Liver (tissue), 3 donors: ENCODE results near the gene GUCD1.

ENCODE experiments used
- JUND ChIP-seq, 2 donors: IDR thresholded peaks; 2 replicates each; pipeline ENCODE4 v1.6.1; 2016; ENCODE audit warnings: antibody characterized with exemption in 2 of 2
- RAD21 ChIP-seq, 2 donors: IDR thresholded peaks; 2 replicates each; pipeline ENCODE4 v1.6.1; 2016; ENCODE audit warnings: antibody characterized with exemption in 2 of 2, mild to moderate bottlenecking in 2 of 2
- YY1 ChIP-seq: IDR thresholded peaks from 2 replicates; pipeline ENCODE4 v1.6.1; 2016; ENCODE audit warnings: antibody characterized with exemption, mild to moderate bottlenecking
- TF ChIP-seq, protein P1 (sequence below): fragments of 150-350 bp; IDR thresholded peaks from 2 replicates; pipeline ENCODE4 v1.5.1; 2017; ENCODE audit warnings: improper control_type of control experiment, low read depth, low read length; ENCODE audit not compliant: missing input control
- TF ChIP-seq, protein P2 (sequence below): IDR thresholded peaks from 2 replicates; pipeline ENCODE4 v1.6.1; 2016; ENCODE audit warnings: antibody characterized with exemption
- donor health status: healthy.
- donor health status: healthy.

DNA sequence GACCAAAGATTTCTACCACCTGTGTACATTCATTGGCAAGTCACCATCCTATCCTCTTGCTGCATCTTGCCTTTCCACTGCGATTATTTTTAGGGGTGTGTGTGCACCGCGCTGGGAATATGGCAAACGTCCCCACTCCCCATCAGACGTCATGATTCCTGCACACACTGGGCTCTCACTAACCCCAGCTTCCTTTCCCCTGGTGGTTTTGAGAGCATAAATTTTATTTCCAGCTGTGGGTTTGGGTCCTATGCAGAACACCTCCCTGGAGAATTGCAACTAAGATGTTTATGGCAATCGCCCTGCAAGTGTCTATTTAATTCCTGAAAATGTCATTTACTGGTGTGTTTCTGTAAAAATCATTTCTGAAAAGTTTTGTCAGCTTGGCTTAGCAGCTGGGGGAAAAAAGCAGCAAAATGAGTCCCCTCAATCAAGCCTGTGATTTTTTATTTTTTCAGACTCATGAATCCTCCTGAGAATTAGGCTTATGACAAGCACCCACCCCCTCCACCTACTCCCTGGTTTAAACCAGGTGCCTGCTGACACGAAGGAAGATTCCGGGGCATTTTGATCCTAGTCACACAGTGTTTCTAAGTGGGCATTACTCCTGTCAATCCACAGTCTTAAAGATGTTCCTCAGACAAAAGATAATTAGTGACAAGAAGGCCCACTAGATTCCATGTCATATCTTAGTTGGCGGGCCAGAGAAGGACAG, 36.0 kb downstream of the GUCD1 start:
- TF ChIP-seq JUND (IDR thresholded peaks at IDR 0.05) (no peak), RAD21 (IDR thresholded peaks at IDR 0.05) (no peak), YY1 (no peak)
- TF ChIP-seq, protein P1, sequence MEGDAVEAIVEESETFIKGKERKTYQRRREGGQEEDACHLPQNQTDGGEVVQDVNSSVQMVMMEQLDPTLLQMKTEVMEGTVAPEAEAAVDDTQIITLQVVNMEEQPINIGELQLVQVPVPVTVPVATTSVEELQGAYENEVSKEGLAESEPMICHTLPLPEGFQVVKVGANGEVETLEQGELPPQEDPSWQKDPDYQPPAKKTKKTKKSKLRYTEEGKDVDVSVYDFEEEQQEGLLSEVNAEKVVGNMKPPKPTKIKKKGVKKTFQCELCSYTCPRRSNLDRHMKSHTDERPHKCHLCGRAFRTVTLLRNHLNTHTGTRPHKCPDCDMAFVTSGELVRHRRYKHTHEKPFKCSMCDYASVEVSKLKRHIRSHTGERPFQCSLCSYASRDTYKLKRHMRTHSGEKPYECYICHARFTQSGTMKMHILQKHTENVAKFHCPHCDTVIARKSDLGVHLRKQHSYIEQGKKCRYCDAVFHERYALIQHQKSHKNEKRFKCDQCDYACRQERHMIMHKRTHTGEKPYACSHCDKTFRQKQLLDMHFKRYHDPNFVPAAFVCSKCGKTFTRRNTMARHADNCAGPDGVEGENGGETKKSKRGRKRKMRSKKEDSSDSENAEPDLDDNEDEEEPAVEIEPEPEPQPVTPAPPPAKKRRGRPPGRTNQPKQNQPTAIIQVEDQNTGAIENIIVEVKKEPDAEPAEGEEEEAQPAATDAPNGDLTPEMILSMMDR = no peak
- TF ChIP-seq, protein P2, sequence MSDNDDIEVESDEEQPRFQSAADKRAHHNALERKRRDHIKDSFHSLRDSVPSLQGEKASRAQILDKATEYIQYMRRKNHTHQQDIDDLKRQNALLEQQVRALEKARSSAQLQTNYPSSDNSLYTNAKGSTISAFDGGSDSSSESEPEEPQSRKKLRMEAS = no peak
